ENCODE measurements around the gene NCAM1. TPM values are rescaled to one million over a fixed set of nuclear protein-coding genes. Genes with fewer than 3 reads are reported as not detected.

The NCAM1 gene
- total and polyA plus RNA-seq, 2 of the 13 experiments (the other 11 are each of a cell fraction or from before 2014, with no cell fraction given) = 0.05 TPM; not detected in 1

DNA sequence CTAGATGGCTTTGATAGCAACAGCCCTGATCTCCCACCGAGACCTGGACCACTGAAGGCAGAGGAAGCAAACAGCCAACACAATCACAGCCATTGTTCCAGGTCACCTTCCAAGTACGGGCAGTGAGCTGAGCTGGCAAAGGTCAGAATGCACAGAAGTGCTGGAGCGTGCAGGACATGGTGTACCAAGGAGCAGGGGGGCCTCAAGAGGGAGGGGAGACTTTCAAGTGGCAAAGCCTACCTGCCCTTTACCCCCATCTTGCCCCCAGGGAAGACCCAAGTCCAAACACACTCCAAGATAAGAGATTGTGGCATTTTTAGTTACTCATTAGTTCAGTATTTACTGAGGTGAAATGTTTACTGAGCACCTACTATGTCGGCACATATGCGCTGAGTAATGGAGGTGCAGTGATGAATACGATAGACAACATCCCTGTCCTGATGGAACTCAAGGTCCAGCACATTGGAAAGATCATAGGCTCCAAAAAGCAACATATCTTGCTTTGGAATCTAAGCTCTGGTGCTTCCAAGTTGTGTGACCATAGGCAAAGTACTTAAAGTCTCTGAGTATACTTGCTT, 327.2 kb downstream of the NCAM1 start (continued):
- no peak for TF ChIP-seq HMG20B (CRISPR knock-in tag; conservative IDR thresholded peaks at IDR 0.05)
- TF ChIP-seq ZNF484 (CRISPR knock-in tag; IDR thresholded peaks at IDR 0.05; ENCODE audit: borderline replicate concordance, low read depth) = no peak
- TF ChIP-seq ZNF326 (CRISPR knock-in tag; IDR thresholded peaks at IDR 0.05; ENCODE audit: borderline replicate concordance) = no peak
- no peak for TF ChIP-seq ZNF614 (CRISPR knock-in tag; IDR thresholded peaks at IDR 0.05; ENCODE audit: borderline replicate concordance)
- TF ChIP-seq RAD21 (CRISPR knock-in tag; IDR thresholded peaks at IDR 0.05) = no peak
- TF ChIP-seq ZNF260 (CRISPR knock-in tag; IDR thresholded peaks at IDR 0.05; ENCODE audit: borderline replicate concordance, low read depth) = no peak
- TF ChIP-seq ZMYM3 (CRISPR knock-in tag; IDR thresholded peaks at IDR 0.05) = peak; percentile 85
- TF ChIP-seq TMF1 (CRISPR knock-in tag; IDR thresholded peaks at IDR 0.05; ENCODE audit: low read depth) = no peak
- no peak for TF ChIP-seq SETDB1 (CRISPR knock-in tag; IDR thresholded peaks at IDR 0.05; ENCODE audit: borderline replicate concordance)
- no peak for TF ChIP-seq ARID3A (IDR thresholded peaks at IDR 0.05; ENCODE audit: low read depth, low read length)
- no peak for TF ChIP-seq ZHX2 (IDR thresholded peaks at IDR 0.05; ENCODE audit: low read depth)
- TF ChIP-seq ZHX2 (CRISPR knock-in tag; IDR thresholded peaks at IDR 0.05; ENCODE audit: borderline replicate concordance) = no peak
- no peak for TF ChIP-seq ZNF337 (CRISPR knock-in tag; IDR thresholded peaks at IDR 0.05; ENCODE audit: borderline replicate concordance, low read depth)
- no peak for TF ChIP-seq ZNF232 (CRISPR knock-in tag; IDR thresholded peaks at IDR 0.05; ENCODE audit: borderline replicate concordance)
- no peak for TF ChIP-seq ZNF17 (CRISPR knock-in tag; IDR thresholded peaks at IDR 0.05)
- TF ChIP-seq POGK (CRISPR knock-in tag; conservative IDR thresholded peaks at IDR 0.05) = no peak
- no peak for TF ChIP-seq NCOR1 (IDR thresholded peaks at IDR 0.05; ENCODE audit: borderline replicate concordance, low read length)
- TF ChIP-seq, protein P1, sequence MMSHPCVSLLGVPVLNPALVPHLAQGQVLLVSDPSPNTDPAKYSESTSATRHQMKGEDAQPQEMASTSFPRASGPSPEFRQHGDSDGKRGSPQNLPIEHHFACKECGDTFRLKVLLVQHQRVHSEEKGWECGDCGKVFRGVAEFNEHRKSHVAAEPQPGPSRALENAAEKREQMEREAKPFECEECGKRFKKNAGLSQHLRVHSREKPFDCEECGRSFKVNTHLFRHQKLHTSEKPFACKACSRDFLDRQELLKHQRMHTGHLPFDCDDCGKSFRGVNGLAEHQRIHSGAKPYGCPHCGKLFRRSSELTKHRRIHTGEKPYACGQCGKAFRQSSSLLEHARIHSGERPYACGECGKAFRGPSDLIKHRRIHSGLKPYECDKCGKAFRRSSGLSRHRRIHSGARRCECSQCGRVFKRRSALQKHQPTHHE (CRISPR knock-in tag; IDR thresholded peaks at IDR 0.05; ENCODE audit: borderline replicate concordance) = no peak
